GM23248 (cell line): ENCODE measurements around the gene JPT1.

Experiments
- EZH2 ChIP-seq: fragments of 200-600 bp; sonication (generic); IDR thresholded peaks from 2 replicates; pipeline ENCODE4 v1.6.1; 2018; ENCODE audit warnings: antibody characterized with exemption, mild to moderate bottlenecking; ENCODE audit not compliant: insufficient read depth, poor library complexity, severe bottlenecking
- EZH2phosphoT487 ChIP-seq: fragments of 200-600 bp; sonication (generic); IDR thresholded peaks from 2 replicates; pipeline ENCODE4 v1.6.1; 2018; ENCODE audit warnings: antibody characterized with exemption, moderate library complexity, mild to moderate bottlenecking, low read depth; ENCODE audit not compliant: insufficient read depth

DNA sequence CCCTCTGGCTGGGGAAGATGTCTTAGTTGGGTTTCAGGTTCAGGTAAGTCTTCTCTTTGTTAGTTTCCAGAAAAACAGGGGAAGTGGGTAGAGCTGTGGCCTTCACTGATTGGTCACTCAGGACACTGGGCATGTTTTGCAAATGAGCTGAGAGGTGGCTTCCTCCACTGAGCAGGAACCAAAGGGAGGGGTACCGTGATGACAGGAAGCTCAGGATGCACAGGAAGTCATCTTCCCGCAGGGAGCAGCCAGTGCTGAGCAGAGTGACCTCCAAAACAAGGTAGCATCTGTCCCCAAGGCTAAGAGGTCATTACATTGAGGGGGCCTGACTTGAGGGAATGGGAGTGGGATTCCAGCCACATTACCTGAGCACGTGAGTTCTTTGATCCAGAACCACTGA lies 28.3 kb downstream of the JPT1 start:
- TF ChIP-seq EZH2 (no peak), EZH2phosphoT487 (no peak)
